Ectodermal cell (in vitro differentiated cells): Measurements from ENCODE around the gene NUDT1.

Experiments used
- H3K27ac ChIP-seq: 2 replicates; pipeline ENCODE4 v1.7.0; 2013; ENCODE audit warnings: mild to moderate bottlenecking, low read depth, low read length; ENCODE audit not compliant: insufficient read depth, poor library complexity, severe bottlenecking
- H3K27me3 ChIP-seq: 2 replicates; pipeline ENCODE4 v1.7.0; 2013; ENCODE audit warnings: mild to moderate bottlenecking, low read length; ENCODE audit not compliant: insufficient read depth, control insufficient read depth, poor library complexity, severe bottlenecking
- H3K36me3 ChIP-seq: one replicate; pipeline ENCODE4 v1.7.0; 2013; ENCODE audit warnings: low read length; ENCODE audit not compliant: control insufficient read depth, insufficient read depth
- H3K4me1 ChIP-seq: one replicate; pipeline ENCODE4 v1.7.0; 2013; ENCODE audit warnings: low read length; ENCODE audit not compliant: control insufficient read depth, insufficient read depth
- H3K4me3 ChIP-seq: 2 replicates; pipeline ENCODE4 v1.7.0; 2013; ENCODE audit warnings: low read depth, low read length, control low read depth; ENCODE audit not compliant: insufficient read depth
- H3K9me3 ChIP-seq: 2 replicates; pipeline ENCODE4 v1.7.0; 2013; ENCODE audit warnings: mild to moderate bottlenecking, low read length, moderate library complexity; ENCODE audit not compliant: control insufficient read depth
- WGBS, 2 experiments: methylation state at CpG; one replicate each; pipeline ENCODE4 v1.1.7; 2013; ENCODE audit warnings: missing lambda C conversion rate in 2 of 2; 5-methylcytosine and 5-hydroxymethylcytosine counted together

NUDT1 gene

DNA sequence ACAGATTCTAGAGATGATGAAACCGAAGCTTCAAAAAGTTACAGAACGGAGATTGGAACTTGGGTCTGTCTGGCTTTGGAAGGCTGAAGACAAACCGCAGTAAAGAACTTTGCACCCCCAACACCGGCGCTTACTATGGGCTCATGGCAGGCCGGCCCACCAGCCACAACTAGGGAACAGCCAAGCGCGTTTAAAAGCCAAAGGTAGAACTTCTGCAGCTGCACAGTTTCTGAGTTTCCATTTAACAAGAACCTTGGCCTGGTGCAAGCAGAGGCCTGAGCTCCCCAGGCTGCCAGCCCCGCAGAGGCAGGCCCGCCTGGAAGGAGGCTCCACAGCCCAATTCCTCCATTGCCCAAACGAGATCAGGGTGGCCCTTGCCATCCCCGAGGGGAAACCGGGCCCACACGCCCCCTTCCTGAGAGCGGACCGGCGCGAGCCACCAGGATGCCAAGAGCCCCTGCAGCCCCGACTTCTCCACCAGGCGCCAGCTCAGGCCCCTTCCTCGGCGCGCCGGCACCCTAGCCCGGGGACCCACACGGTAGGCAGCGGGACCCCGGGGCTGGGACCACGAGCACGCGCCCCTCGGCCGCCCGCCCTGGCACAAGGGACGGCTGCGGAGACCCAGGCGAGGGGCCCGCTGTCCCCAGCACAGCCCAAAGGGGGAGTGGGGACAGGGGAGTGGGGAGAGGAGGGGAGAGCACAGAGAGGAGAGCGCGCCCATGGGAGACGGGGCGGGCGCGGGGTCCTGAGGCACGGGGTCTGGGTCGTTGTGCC, 9.8 kb upstream of the NUDT1 start:
- no peaks in the 10 kb centered on the region for H3K27me3 ChIP-seq
- peak overlapping the region; percentile 17 for H3K27ac ChIP-seq
- H3K4me1 ChIP-seq, result no peaks in the 10 kb centered on the region
- WGBS, 2 experiments, result 5% methylated on average over 46 of the region's 46 CpGs
- H3K36me3 ChIP-seq, result peaks cover 33% of the 10 kb centered on the region
- H3K4me3 ChIP-seq, result peak overlapping the region; percentile 89
- H3K9me3 ChIP-seq, result no peaks in the 10 kb centered on the region

DNA sequence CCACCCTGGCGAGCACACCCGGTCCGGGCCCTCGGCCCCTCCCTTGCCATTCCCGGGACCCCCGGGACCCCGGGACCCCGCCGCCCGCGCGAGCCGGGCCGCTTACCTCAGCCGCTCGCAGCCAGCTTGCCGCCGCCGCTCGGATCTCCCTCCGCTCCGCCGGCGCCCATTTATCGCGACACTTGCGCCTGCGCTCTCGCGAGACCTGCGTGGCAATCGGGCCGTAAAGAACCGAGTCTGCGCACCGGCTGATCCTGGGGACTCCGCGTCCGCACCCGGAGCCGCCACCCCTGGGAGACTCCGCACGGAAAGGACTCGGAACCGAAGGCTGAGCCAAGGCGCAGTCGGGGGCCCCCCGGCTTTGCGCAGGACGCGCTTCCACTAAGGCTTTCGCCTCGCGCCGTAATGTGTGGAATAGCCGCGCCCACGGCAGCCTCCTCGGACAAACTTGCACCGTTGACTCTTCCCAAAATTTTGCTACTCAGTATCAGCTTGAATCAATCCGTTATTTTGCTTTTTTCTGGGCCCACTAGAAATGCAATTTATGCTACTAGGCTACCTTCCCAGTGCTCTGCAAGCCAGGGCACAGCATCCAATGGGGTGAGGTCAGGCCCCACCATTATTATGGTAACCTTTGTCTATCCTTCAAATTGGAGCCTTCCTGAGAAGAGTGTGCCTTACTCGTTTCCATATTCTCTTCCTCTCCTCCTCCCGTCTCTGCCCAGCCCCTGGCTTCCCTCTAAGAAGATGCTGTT, 9.1 kb upstream of the NUDT1 start, which contains the start of gene MAD1L1:
Gene MAD1L1, minus strand, starts transcription at position 180 of the 755 bp plus-strand sequence. CDS start 2,812 bp downstream, outside the sequence.
- Histone ChIP-seq H3K9me3 (no peaks in the 10 kb centered on the region), H3K27ac (peak within 1 kb of the TSS; percentile 17), H3K4me1 (no peaks in the 10 kb centered on the region), H3K4me3 (peak within 1 kb of the TSS; percentile 89), H3K27me3 (no peaks in the 10 kb centered on the region), H3K36me3 (peaks cover 36% of the 10 kb centered on the region)
- 0% methylated on average over 63 of the region's 63 CpGs for WGBS, 2 experiments

DNA sequence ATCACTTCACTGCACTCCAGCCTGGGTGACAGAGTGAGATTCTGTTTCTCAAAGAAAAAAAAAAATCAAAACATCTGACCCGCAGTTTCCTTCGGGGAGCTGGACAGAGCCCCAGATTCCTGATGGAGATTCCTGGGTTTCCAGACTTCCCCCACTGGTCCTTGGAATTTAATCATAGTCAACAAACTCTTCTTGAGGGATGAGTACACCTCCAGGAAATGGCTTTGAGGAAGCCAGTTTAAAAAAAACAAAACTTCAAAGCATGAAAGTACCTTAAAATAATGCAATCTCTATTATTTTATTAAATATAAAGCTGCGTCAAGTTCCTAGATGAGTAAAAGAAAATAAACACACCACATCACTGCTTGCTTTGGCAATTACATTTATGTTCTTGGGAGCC, 8.1 kb upstream of the NUDT1 start:
- 93 to 95% methylated on average over 3 of the region's 3 CpGs for WGBS, 2 experiments
- H3K4me3 ChIP-seq, result no peak overlapping the region
- no peaks in the 10 kb centered on the region for H3K27me3 ChIP-seq
- H3K36me3 ChIP-seq, result peaks cover 43% of the 10 kb centered on the region
- H3K9me3 ChIP-seq, result no peaks in the 10 kb centered on the region
- H3K27ac ChIP-seq, result no peak overlapping the region
- no peaks in the 10 kb centered on the region for H3K4me1 ChIP-seq

DNA sequence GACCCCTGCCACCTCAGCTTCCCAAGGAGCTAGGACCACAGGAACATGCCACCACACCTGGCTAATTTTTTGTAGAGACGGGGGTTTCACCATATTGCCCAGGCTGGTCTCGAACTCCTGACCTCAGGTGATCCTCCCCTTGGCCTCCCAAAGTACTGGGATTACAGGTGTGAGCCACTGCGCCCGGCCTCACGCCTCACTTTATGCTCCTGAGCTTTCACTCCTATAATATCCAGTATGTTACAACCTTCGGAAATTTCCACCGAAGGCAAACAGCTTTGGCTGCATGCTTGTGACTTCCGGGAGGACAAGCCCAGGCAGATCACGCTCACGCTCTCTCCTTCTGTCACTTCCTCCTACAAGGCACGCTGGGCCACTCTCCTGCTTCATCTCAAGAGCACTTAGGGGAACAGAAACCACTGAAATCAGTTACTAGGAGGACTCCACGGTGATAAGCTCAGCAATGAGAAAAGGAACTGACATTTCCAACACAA, 4.9 kb upstream of the NUDT1 start:
- WGBS, 2 experiments, result 91 to 92% methylated on average over 12 of the region's 12 CpGs
- no peak overlapping the region for H3K4me3 ChIP-seq
- H3K36me3 ChIP-seq, result peaks cover 45% of the 10 kb centered on the region
- no peaks in the 10 kb centered on the region for H3K27me3 ChIP-seq
- no peak overlapping the region for H3K27ac ChIP-seq
- H3K9me3 ChIP-seq, result no peaks in the 10 kb centered on the region
- no peaks in the 10 kb centered on the region for H3K4me1 ChIP-seq

DNA sequence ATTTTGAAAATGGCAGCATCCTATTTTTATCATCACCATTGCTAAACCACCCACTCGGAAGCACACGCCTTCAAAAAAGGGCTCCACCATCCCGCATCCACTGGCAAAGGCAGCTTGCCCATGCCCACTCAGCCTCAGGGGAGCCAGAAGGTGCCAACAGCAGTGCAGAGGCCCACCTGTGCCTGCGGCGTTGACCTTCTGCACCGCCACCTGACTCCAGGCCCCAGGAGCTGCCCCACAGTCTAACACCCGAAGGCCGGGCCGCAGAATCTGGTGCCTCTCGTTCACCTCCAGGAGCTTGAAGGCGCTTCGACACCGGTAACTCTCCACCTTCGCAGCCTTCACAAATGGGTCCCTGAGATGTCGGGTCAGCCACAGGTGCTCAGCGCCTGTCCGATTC, 2.8 kb upstream of the NUDT1 start:
- Histone ChIP-seq H3K4me3 (no peak overlapping the region), H3K27me3 (no peaks in the 10 kb centered on the region), H3K4me1 (peaks cover 10% of the 10 kb centered on the region), H3K27ac (no peak overlapping the region), H3K36me3 (peaks cover 45% of the 10 kb centered on the region), H3K9me3 (no peaks in the 10 kb centered on the region)
- WGBS, 2 experiments, result 96 to 97% methylated on average over 17 of the region's 17 CpGs

DNA sequence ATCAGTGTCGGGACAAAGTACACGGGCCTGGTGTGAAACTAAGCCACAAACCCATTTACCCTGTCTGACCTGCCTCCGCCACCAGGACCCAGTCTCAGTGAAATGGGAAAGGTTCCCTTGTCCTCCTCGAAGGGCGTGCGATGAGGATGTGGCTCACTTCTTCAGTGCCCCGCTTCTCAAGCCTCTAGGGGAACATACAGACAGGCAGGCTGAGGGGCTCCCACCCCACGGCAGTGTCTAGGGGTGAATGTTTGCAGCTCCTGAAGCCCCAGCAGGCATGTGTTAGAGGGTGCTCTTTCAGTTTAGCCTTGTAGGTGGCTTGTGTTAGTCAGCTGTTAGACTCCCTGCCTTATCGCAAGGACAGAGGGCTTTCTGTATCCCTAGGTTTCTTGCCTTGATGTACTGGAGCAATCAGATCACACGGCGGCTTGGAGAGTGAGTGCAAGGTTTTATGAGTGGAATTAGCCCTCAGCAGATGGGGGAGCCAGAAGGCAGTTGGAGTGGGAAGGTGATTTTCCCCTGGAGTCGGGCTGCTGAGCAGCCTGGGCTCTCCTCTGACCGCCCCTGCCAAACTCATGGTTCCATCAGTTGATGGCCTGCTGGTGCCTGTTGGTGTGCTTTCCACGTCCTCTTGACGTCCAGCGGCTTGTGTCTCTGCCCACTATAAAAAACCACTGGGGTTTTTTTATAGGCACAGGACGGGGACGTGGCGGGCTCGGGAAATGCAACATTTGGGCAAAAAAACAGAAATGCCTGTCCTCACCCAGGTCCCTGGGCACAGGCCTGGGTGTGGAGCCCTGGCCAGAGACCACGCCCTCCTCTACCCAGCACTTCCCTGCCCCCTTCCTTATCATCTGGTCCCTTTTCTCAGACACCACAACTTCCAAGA, 759 bp downstream of the NUDT1 start:
- peak overlapping the region; percentile 86 for H3K4me3 ChIP-seq

DNA sequence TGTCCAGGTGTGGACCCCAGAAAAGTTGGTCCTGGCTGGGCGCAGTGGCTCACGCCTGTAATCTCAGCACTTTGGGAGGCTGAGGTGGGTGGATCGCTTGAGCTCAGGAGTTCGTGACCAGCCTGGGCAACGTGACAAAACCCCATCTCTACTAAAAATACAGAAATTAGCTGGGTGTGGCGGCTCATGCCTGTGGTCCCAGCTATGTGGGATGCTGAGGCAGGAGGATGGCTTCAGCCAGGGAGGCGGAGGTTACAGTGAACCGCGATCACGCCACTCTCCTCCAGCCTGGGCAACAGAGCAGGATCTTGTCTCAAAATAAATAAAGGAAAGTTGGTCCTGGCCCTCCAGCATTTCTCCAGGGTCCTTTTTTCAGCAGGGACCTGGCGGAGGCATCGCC, 1.4 kb downstream of the NUDT1 start:
- Histone ChIP-seq H3K36me3 (peaks cover 11% of the 10 kb centered on the region), H3K4me3 (no peak overlapping the region), H3K9me3 (no peaks in the 10 kb centered on the region), H3K27ac (no peak overlapping the region), H3K4me1 (peaks cover 10% of the 10 kb centered on the region), H3K27me3 (no peaks in the 10 kb centered on the region)
- 89 to 93% methylated on average over 12 of the region's 12 CpGs for WGBS, 2 experiments

More for the DNA sequence above, 759 bp downstream of the NUDT1 start:
- Histone ChIP-seq H3K4me1 (peaks cover 10% of the 10 kb centered on the region), H3K36me3 (peaks cover 17% of the 10 kb centered on the region), H3K27ac (peak overlapping the region; percentile 12), H3K9me3 (no peaks in the 10 kb centered on the region), H3K27me3 (no peaks in the 10 kb centered on the region)
- 12 to 13% methylated on average over 21 of the region's 21 CpGs for WGBS, 2 experiments

DNA sequence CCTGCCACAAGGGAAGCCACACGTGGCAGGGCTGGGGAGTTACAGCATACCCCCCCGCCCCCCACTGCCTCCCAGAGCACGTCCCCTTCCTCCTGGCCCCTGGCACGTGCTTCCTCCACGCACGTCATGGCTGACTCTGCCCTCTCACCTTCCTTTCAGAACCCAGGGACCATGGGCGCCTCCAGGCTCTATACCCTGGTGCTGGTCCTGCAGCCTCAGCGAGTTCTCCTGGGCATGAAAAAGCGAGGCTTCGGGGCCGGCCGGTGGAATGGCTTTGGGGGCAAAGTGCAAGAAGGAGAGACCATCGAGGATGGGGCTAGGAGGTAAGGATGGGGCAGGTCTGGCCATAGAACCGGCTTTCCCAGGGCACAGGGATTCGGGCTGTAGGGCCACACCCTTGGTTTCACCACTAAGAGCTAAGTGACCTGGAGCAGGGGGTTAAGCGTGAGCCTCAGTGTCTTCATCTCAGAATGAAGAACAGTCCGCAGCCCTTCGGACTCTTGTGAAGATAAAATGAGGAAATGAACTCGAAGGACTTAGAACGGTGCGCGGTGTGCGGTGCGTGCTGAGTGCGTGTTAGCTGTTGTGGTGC, 2.5 kb downstream of the NUDT1 start:
- Histone ChIP-seq H3K4me3 (no peak overlapping the region), H3K4me1 (peaks cover 10% of the 10 kb centered on the region), H3K27me3 (no peaks in the 10 kb centered on the region), H3K27ac (no peak overlapping the region), H3K36me3 (peaks cover 3% of the 10 kb centered on the region), H3K9me3 (no peaks in the 10 kb centered on the region)
- 93 to 94% methylated on average over 25 of the region's 25 CpGs for WGBS, 2 experiments

DNA sequence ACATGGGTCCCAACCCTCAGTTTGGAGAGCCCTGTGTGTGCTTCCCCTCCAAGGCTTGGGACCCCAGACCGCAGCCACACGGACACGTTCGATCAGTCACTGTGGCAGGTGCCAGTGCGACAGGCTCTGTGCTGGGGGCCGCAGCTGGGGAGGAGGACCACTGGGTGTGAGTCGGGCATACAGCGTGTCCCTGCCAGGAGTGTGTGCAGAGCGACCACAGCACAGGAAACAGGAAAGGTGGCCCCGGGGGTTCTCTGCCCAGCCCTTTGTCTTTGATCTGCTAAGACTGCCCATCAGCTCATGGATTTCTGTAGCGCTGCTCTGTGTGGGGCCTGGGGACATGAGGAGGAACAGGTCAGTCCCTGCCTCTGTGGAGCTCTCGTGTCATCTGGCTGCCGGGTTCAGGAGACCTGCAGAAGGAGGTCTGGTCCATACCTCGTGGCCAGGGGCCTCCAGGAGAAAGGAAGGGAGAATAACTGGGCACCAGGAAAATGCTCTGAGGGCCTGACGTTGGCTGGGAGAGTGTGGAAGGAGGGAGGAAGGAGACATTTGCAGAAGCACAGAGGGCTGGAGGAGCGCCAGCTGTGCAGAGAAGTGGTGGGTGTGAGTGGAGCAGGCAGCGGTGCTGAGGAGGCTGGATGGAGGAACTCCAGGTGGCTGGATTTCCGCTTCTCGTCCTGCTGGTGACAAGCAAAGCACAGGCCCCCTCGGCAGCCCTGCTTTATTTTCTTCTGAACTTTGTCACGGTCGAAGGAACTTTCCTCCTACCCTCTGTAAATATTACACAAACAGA, 4.1 kb downstream of the NUDT1 start:
- Histone ChIP-seq H3K4me1 (peaks cover 10% of the 10 kb centered on the region), H3K9me3 (no peaks in the 10 kb centered on the region), H3K27me3 (no peaks in the 10 kb centered on the region), H3K27ac (no peak overlapping the region), H3K36me3 (no peaks in the 10 kb centered on the region), H3K4me3 (no peak overlapping the region)
- WGBS, 2 experiments, result 84 to 90% methylated on average over 22 of the region's 22 CpGs
